RWPE2 (cell line): Measurements from ENCODE around the gene MRE11.

Experiments used
- ATAC-seq: fragments of 200-7000 bp; cut with Tn5 transposase; 3 replicates; pipeline ENCODE4 v1.9.1; 2021; ENCODE audit warnings: low read depth
- DNase-seq: peaks from one replicate; pipeline ENCODE4 v3.0.0-alpha.2; 2020; ENCODE audit warnings: low spot score
- H3K27ac ChIP-seq: fragments of 450-650 bp; 2 replicates; pipeline ENCODE4 v1.5.1; 2017; ENCODE audit warnings: mild to moderate bottlenecking; ENCODE audit not compliant: poor library complexity, severe bottlenecking
- H3K27me3 ChIP-seq: fragments of 250-450 bp; sonication (Bioruptor Pico); 2 replicates; pipeline ENCODE4 v1.5.1; 2021; ENCODE audit warnings: mild to moderate bottlenecking, moderate library complexity; ENCODE audit not compliant: insufficient read depth, poor library complexity, severe bottlenecking
- H3K36me3 ChIP-seq: fragments of 250-450 bp; sonication (Bioruptor Pico); 2 replicates; pipeline ENCODE4 v1.5.1; 2020; ENCODE audit warnings: low read depth, mild to moderate bottlenecking, moderate library complexity
- H3K4me1 ChIP-seq: fragments of 250-450 bp; sonication (Bioruptor Pico); 2 replicates; pipeline ENCODE4 v1.5.1; 2021; ENCODE audit warnings: mild to moderate bottlenecking, moderate library complexity; ENCODE audit not compliant: insufficient read depth, poor library complexity, severe bottlenecking
- H3K4me3 ChIP-seq: fragments of 250-450 bp; sonication (Bioruptor Pico); 2 replicates; pipeline ENCODE4 v1.5.1; 2021; ENCODE audit warnings: mild to moderate bottlenecking, moderate library complexity; ENCODE audit not compliant: severe bottlenecking
- H3K9me3 ChIP-seq: fragments of 250-450 bp; sonication (Bioruptor Pico); 2 replicates; pipeline ENCODE4 v1.5.1; 2021; ENCODE audit warnings: mild to moderate bottlenecking, moderate library complexity; ENCODE audit not compliant: severe bottlenecking
- TF ChIP-seq, protein P1 (sequence below): fragments of 450-650 bp; IDR thresholded peaks from one replicate; pipeline ENCODE4 v1.5.1; 2017; ENCODE audit warnings: mild to moderate bottlenecking, moderate library complexity; ENCODE audit not compliant: poor library complexity, severe bottlenecking

The MRE11 gene

DNA sequence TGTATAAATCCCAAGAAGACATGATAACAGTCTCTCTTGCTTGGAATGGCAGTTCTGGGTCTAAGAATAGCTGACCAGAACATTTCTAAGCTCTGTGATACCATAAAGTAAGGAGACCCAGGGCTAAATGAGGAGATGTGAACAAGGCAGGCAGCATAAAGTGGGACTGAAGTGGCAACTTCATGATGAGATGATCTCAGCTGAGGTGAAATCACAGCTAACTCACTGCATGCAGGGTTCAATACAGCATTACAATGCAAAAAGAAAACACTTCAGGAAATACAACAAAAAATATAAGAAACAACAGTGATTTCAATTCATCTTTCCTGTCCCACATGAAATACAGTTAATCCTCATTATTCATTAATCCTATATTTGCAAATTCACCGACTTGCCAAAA lies 44.6 kb downstream of the MRE11 start:
- Histone ChIP-seq H3K4me3 (no peak overlapping the region), H3K9me3 (no peaks in the 10 kb centered on the region), H3K27ac (peak overlapping the region; percentile 10), H3K36me3 (peaks cover 31% of the 10 kb centered on the region), H3K4me1 (peaks cover 18% of the 10 kb centered on the region), H3K27me3 (no peaks in the 10 kb centered on the region)
- no peak for DNase-seq
- no peak for ATAC-seq
- TF ChIP-seq, protein P1, sequence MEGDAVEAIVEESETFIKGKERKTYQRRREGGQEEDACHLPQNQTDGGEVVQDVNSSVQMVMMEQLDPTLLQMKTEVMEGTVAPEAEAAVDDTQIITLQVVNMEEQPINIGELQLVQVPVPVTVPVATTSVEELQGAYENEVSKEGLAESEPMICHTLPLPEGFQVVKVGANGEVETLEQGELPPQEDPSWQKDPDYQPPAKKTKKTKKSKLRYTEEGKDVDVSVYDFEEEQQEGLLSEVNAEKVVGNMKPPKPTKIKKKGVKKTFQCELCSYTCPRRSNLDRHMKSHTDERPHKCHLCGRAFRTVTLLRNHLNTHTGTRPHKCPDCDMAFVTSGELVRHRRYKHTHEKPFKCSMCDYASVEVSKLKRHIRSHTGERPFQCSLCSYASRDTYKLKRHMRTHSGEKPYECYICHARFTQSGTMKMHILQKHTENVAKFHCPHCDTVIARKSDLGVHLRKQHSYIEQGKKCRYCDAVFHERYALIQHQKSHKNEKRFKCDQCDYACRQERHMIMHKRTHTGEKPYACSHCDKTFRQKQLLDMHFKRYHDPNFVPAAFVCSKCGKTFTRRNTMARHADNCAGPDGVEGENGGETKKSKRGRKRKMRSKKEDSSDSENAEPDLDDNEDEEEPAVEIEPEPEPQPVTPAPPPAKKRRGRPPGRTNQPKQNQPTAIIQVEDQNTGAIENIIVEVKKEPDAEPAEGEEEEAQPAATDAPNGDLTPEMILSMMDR, result no peak

DNA sequence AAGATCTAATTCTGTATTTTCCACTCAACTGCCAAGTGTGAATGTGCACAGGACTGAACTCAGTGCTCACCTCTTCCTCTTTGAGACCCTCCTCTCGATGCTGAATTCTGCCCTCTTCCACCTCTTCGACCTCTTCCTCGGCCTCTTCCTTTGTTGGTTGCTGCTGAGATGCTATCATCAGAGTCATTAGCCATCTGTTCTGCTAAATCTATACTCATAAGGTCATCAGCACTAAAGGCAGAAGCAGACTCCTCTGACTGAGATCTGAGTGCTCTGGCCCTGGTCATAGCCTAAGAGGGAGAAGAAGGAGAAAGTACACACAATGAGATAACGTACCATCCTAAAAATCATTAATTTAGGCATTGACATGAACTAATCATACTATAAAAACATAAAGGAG lies 46.5 kb downstream of the MRE11 start:
- Histone ChIP-seq H3K27ac (no peak overlapping the region), H3K4me3 (no peak overlapping the region), H3K4me1 (peaks cover 18% of the 10 kb centered on the region), H3K27me3 (no peaks in the 10 kb centered on the region), H3K36me3 (peaks cover 42% of the 10 kb centered on the region), H3K9me3 (no peaks in the 10 kb centered on the region)
- DNase-seq, result no peak
- no peak for ATAC-seq
- TF ChIP-seq, protein P1, result no peak

DNA sequence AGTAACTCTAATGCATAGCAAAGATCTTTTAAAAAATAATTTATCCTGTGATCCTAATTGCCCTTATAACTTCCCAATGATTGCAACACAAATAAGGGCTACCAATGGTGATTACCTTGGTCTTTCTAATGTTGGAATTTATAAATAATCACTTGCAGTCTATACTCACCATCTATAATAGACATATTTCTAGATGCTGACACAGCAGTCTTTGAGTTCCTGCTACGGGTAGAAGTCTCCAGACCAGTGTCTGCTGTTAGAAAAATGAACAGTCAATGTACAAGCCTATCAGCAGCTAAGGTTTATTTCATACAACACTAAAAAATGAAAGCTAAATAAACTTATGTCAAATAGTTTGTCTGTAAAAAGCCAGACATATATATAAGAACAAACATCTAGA lies 48.0 kb downstream of the MRE11 start:
- Histone ChIP-seq H3K9me3 (no peaks in the 10 kb centered on the region), H3K4me1 (peaks cover 17% of the 10 kb centered on the region), H3K4me3 (no peak overlapping the region), H3K36me3 (peaks cover 42% of the 10 kb centered on the region), H3K27ac (no peak overlapping the region), H3K27me3 (no peaks in the 10 kb centered on the region)
- DNase-seq (no peak), ATAC-seq (no peak)
- TF ChIP-seq, protein P1, result no peak

DNA sequence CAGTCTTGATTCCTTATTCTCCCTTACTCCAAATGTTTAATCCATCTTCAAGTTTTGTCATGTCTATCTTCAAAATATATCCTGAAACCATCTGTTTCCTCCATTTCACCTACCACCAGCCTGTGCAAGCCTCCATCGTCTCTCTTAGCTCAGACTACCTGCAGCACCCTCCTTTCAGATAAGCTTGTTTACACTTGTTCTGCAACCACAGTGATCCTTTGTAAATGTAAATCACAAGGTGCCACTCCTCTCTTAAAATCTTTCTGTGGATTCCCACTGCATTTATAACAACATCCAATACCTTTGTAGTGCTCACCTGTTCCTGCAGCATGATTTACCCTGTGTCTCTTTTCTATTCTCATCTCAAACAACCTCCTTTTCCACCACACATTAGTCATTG lies 60.6 kb downstream of the MRE11 start:
- H3K27me3 ChIP-seq, result no peaks in the 10 kb centered on the region
- H3K36me3 ChIP-seq, result peaks cover 47% of the 10 kb centered on the region
- H3K4me1 ChIP-seq, result no peaks in the 10 kb centered on the region
- DNase-seq, result no peak
- no peak for ATAC-seq
- TF ChIP-seq, protein P1, result no peak
- H3K9me3 ChIP-seq, result no peaks in the 10 kb centered on the region
- H3K27ac ChIP-seq, result no peak overlapping the region
- no peak overlapping the region for H3K4me3 ChIP-seq

DNA sequence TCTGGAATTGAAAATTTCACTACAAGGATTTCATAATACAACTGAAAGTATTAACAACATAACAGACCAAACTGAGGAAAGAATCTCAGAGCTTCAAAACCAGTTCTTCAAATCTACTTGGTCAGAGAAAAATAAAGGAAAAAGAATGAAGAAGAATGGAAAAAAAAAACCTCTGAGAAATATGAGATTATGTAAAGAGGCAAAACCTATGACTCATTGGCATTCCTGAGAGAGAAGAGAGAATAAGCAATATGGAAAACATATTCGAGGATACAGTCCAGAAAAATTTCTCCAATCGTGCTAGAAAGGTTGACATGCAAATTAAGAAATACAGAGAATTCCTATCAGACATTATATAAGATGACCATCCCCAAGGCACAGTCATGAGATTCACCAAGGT lies 69.0 kb downstream of the MRE11 start:
- Histone ChIP-seq H3K4me3 (no peak overlapping the region), H3K27ac (no peak overlapping the region), H3K4me1 (peaks cover 4% of the 10 kb centered on the region), H3K27me3 (no peaks in the 10 kb centered on the region), H3K9me3 (no peaks in the 10 kb centered on the region), H3K36me3 (peaks cover 38% of the 10 kb centered on the region)
- no peak for ATAC-seq
- TF ChIP-seq, protein P1, result no peak
- no peak for DNase-seq
